Osteocyte (in vitro differentiated cells): ENCODE results near the gene FSCN2. TPM values are rescaled to one million over a fixed set of nuclear protein-coding genes. Genes with fewer than 3 reads are reported as not detected.

Experiments
- DNase-seq: peaks from one replicate; pipeline ENCODE4 v3.0.0; 2021; ENCODE audit warnings: mixed read lengths; ENCODE audit not compliant: unreplicated experiment; ENCODE audit errors: extremely low spot score
- H3K27ac Mint-ChIP-seq: one replicate; pipeline ENCODE4 v1.8.0; 2021; ENCODE audit warnings: mild to moderate bottlenecking, mixed read lengths; ENCODE audit not compliant: unreplicated experiment
- H3K27me3 Mint-ChIP-seq: one replicate; pipeline ENCODE4 v1.8.0; 2021; ENCODE audit warnings: mixed read lengths; ENCODE audit not compliant: unreplicated experiment
- H3K36me3 Mint-ChIP-seq: one replicate; pipeline ENCODE4 v1.8.0; 2021; ENCODE audit warnings: mixed read lengths; ENCODE audit not compliant: unreplicated experiment
- H3K4me1 Mint-ChIP-seq: one replicate; pipeline ENCODE4 v1.8.0; 2021; ENCODE audit warnings: mixed read lengths; ENCODE audit not compliant: unreplicated experiment
- H3K4me3 Mint-ChIP-seq: one replicate; pipeline ENCODE4 v1.8.0; 2021; ENCODE audit warnings: mild to moderate bottlenecking, moderate library complexity, mixed read lengths; ENCODE audit not compliant: unreplicated experiment
- H3K9me3 Mint-ChIP-seq: one replicate; pipeline ENCODE4 v1.8.0; 2021; ENCODE audit warnings: mixed read lengths; ENCODE audit not compliant: unreplicated experiment
- CTCF ChIP-seq: fragments of 200-600 bp; sonication (generic); IDR thresholded peaks from 2 replicates; pipeline ENCODE4 v1.5.0; 2021; ENCODE audit warnings: antibody characterized with exemption, mild to moderate bottlenecking, moderate library complexity
- total RNA-seq: library from RNA; stranded (reverse); gene quantifications from 2 replicates; pipeline ENCODE4 v1.2.1, GENCODE V29; 2021

The FSCN2 gene
- total RNA-seq, 1 donor from 2014 or later: 3.0 TPM

GRCh38 chr17:81570964-81571363, 42.8 kb downstream of the FSCN2 start:
- Mint-ChIP-seq H3K27me3 (no peaks in the 10 kb centered on the region), H3K4me3 (no peak overlapping the region), H3K27ac (no peak overlapping the region), H3K9me3 (no peaks in the 10 kb centered on the region), H3K4me1 (peaks cover 61% of the 10 kb centered on the region), H3K36me3 (peaks cover 48% of the 10 kb centered on the region)
- DNase-seq: no peak
- TF ChIP-seq CTCF: no peak

- no peak for DNase-seq
- TF ChIP-seq CTCF: no peak
- Mint-ChIP-seq H3K4me1 (peaks cover 61% of the 10 kb centered on the region), H3K27me3 (no peaks in the 10 kb centered on the region), H3K9me3 (no peaks in the 10 kb centered on the region), H3K4me3 (no peak overlapping the region), H3K36me3 (peaks cover 51% of the 10 kb centered on the region), H3K27ac (no peak overlapping the region)
Measured at GRCh38 chr17:81572563-81573168, 44.5 kb downstream of the FSCN2 start.

GRCh38 chr17:81573794-81574642, 45.8 kb downstream of the FSCN2 start:
- no peak overlapping the region for H3K27ac Mint-ChIP-seq
- H3K36me3 Mint-ChIP-seq: peaks cover 45% of the 10 kb centered on the region
- peaks cover 59% of the 10 kb centered on the region for H3K4me1 Mint-ChIP-seq
- DNase-seq: no peak
- H3K9me3 Mint-ChIP-seq: no peaks in the 10 kb centered on the region
- no peak for TF ChIP-seq CTCF
- no peaks in the 10 kb centered on the region for H3K27me3 Mint-ChIP-seq
- H3K4me3 Mint-ChIP-seq: no peak overlapping the region

GRCh38 chr17:81574643-81574956, 46.4 kb downstream of the FSCN2 start:
- no peaks in the 10 kb centered on the region for H3K9me3 Mint-ChIP-seq
- peaks cover 45% of the 10 kb centered on the region for H3K36me3 Mint-ChIP-seq
- H3K27ac Mint-ChIP-seq: no peak overlapping the region
- no peak for TF ChIP-seq CTCF
- H3K4me1 Mint-ChIP-seq: peaks cover 62% of the 10 kb centered on the region
- no peaks in the 10 kb centered on the region for H3K27me3 Mint-ChIP-seq
- no peak overlapping the region for H3K4me3 Mint-ChIP-seq
- DNase-seq: no peak

GRCh38 chr17:81575836-81576235, 47.7 kb downstream of the FSCN2 start:
- TF ChIP-seq CTCF: no peak
- no peak for DNase-seq

More at GRCh38 chr17:81575836-81576235, 47.7 kb downstream of the FSCN2 start:
- no peak overlapping the region for H3K4me3 Mint-ChIP-seq
- H3K36me3 Mint-ChIP-seq: peaks cover 44% of the 10 kb centered on the region
- no peaks in the 10 kb centered on the region for H3K27me3 Mint-ChIP-seq
- H3K9me3 Mint-ChIP-seq: no peaks in the 10 kb centered on the region
- peaks cover 70% of the 10 kb centered on the region for H3K4me1 Mint-ChIP-seq
- H3K27ac Mint-ChIP-seq: peak overlapping the region; percentile 92
